HG03457 (cell line): ENCODE data around the gene SLC7A9.
A peak's percentile ranks its signal among the peaks of the same experiment; 100 is the strongest.

Experiments
- ATAC-seq: cut with Tn5 transposase; IDR thresholded peaks from one replicate; pipeline ENCODE4 v1.9.1; 2021; ENCODE audit warnings: moderate number of reproducible peaks; ENCODE audit not compliant: unreplicated experiment

Gene SLC7A9

GRCh38 chr19:32869369-32869965 lies at the start of gene SLC7A9:
SLC7A9 (minus strand) TSS chr19:32869767; CDS start chr19:32868534, 1,233 bp downstream.
- ATAC-seq, result no peak

GRCh38 chr19:32919365-32919764 lies 49.8 kb upstream of the SLC7A9 start:
- ATAC-seq, result no peak

- no peak for ATAC-seq
Measured at GRCh38 chr19:32917616-32917996, 48.0 kb upstream of the SLC7A9 start.

- no peak for ATAC-seq
Measured at GRCh38 chr19:32916969-32917615, 47.5 kb upstream of the SLC7A9 start.

- ATAC-seq, result no peak
Measured at GRCh38 chr19:32914879-32915660, 45.5 kb upstream of the SLC7A9 start.

GRCh38 chr19:32911467-32911866 lies 41.9 kb upstream of the SLC7A9 start:
- ATAC-seq, result no peak

- ATAC-seq, result no peak
Measured at GRCh38 chr19:32910874-32911273, 41.3 kb upstream of the SLC7A9 start.

- ATAC-seq, result no peak
Measured at GRCh38 chr19:32910094-32910493, 40.5 kb upstream of the SLC7A9 start.

- ATAC-seq, result no peak
Measured at GRCh38 chr19:32909257-32909656, 39.7 kb upstream of the SLC7A9 start.

GRCh38 chr19:32908641-32909190 lies 39.1 kb upstream of the SLC7A9 start:
- no peak for ATAC-seq

GRCh38 chr19:32902448-32902847 lies 32.9 kb upstream of the SLC7A9 start:
- no peak for ATAC-seq

GRCh38 chr19:32901504-32902161 lies 32.1 kb upstream of the SLC7A9 start:
- ATAC-seq, result no peak

- ATAC-seq, result no peak
Measured at GRCh38 chr19:32896516-32897214, 27.1 kb upstream of the SLC7A9 start.

- ATAC-seq, result peak; percentile 76
Measured at GRCh38 chr19:32895384-32895783, 25.8 kb upstream of the SLC7A9 start.

GRCh38 chr19:32891609-32892008 lies 22.0 kb upstream of the SLC7A9 start:
- ATAC-seq, result no peak

- ATAC-seq, result no peak
Measured at GRCh38 chr19:32890841-32891240, 21.3 kb upstream of the SLC7A9 start.

- ATAC-seq, result no peak
Measured at GRCh38 chr19:32890326-32890725, 20.8 kb upstream of the SLC7A9 start.

- ATAC-seq, result no peak
Measured at GRCh38 chr19:32889137-32889934, 19.8 kb upstream of the SLC7A9 start.

GRCh38 chr19:32887572-32888215 lies 18.1 kb upstream of the SLC7A9 start:
- no peak for ATAC-seq
